Measurements from ENCODE around the gene LINGO4. TPM values are rescaled to one million over a fixed set of nuclear protein-coding genes. Genes with fewer than 3 reads are reported as not detected.

The LINGO4 gene
- total RNA-seq, 1 experiment from 2014 or later: not detected

DNA sequence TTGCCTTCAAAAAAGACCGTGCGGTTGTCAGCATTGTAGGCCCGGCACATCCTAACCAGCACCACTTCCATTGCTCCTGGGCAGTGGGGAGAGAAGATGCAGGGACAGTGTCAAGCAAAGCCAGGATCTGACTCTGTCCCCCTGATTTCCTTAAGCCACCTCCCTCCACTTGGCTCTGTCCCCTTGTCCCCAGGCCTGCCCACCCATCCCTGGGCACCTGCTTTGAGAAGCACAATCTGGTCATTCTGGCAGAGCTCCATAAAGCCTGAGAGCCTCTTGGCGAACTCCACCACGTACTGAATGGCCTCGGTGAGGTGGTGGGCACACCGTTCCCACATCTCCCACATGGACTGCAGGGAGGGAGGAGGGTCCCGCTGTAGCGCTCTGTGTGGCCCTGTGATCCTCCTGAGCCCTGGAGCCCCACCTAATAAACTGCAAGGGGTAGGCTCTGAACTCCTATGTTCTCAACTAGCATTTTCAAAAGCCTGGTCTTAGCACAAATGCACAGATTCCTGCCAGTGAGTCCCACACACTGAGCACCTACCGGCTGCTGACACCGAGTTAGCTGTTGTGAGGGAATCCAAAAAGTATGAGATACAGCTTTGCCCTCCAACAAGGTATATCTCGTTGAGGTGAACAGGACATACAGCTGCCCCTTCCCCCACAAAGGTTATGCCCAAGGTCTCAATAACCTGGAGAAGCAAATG lies 8.2 kb upstream of the LINGO4 start (continued):
- TF ChIP-seq, protein P1, sequence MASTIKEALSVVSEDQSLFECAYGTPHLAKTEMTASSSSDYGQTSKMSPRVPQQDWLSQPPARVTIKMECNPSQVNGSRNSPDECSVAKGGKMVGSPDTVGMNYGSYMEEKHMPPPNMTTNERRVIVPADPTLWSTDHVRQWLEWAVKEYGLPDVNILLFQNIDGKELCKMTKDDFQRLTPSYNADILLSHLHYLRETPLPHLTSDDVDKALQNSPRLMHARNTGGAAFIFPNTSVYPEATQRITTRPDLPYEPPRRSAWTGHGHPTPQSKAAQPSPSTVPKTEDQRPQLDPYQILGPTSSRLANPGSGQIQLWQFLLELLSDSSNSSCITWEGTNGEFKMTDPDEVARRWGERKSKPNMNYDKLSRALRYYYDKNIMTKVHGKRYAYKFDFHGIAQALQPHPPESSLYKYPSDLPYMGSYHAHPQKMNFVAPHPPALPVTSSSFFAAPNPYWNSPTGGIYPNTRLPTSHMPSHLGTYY (CRISPR knock-in tag; IDR thresholded peaks at IDR 0.05): no peak

DNA sequence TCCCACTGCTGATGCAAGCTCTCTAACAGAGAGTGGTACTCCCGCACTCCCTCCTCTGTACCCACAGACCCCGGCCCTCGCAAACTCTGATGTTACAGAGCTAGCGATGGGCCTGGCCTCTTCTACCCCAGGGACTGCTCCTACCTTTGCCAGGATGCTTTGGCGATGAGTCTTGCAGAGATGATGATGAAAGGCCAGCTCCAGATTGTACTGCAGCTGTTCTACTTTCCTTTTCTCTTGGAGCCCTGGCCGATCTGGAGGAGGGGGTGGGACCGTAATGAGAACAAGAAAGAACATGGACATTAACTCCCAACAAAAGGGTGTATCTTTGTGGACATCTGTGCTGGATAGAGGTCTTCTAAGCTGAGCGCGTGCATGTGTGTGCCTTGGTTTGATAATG lies 6.0 kb upstream of the LINGO4 start:
- Mint-ChIP-seq H3K4me1 (peaks cover 14% of the 10 kb centered on the region), H3K27me3 (ENCODE audit: low read depth) (no peaks in the 10 kb centered on the region; the same call in 1 of the 2 replicates), H3K4me3 (no peak overlapping the region), H3K36me3 (no peaks in the 10 kb centered on the region), H3K27ac (no peak overlapping the region), H3K9me3 (no peaks in the 10 kb centered on the region)
- TF ChIP-seq, protein P2, sequence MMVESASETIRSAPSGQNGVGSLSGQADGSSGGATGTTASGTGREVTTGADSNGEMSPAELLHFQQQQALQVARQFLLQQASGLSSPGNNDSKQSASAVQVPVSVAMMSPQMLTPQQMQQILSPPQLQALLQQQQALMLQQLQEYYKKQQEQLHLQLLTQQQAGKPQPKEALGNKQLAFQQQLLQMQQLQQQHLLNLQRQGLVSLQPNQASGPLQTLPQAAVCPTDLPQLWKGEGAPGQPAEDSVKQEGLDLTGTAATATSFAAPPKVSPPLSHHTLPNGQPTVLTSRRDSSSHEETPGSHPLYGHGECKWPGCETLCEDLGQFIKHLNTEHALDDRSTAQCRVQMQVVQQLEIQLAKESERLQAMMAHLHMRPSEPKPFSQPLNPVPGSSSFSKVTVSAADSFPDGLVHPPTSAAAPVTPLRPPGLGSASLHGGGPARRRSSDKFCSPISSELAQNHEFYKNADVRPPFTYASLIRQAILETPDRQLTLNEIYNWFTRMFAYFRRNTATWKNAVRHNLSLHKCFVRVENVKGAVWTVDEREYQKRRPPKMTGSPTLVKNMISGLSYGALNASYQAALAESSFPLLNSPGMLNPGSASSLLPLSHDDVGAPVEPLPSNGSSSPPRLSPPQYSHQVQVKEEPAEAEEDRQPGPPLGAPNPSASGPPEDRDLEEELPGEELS (CRISPR knock-in tag; IDR thresholded peaks at IDR 0.05): no peak
- TF ChIP-seq, protein P3, sequence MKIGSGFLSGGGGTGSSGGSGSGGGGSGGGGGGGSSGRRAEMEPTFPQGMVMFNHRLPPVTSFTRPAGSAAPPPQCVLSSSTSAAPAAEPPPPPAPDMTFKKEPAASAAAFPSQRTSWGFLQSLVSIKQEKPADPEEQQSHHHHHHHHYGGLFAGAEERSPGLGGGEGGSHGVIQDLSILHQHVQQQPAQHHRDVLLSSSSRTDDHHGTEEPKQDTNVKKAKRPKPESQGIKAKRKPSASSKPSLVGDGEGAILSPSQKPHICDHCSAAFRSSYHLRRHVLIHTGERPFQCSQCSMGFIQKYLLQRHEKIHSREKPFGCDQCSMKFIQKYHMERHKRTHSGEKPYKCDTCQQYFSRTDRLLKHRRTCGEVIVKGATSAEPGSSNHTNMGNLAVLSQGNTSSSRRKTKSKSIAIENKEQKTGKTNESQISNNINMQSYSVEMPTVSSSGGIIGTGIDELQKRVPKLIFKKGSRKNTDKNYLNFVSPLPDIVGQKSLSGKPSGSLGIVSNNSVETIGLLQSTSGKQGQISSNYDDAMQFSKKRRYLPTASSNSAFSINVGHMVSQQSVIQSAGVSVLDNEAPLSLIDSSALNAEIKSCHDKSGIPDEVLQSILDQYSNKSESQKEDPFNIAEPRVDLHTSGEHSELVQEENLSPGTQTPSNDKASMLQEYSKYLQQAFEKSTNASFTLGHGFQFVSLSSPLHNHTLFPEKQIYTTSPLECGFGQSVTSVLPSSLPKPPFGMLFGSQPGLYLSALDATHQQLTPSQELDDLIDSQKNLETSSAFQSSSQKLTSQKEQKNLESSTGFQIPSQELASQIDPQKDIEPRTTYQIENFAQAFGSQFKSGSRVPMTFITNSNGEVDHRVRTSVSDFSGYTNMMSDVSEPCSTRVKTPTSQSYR (CRISPR knock-in tag; IDR thresholded peaks at IDR 0.05): no peak
- TF ChIP-seq JUN (CRISPR knock-in tag; IDR thresholded peaks at IDR 0.05) (no peak), ZNF671 (CRISPR knock-in tag; IDR thresholded peaks at IDR 0.05) (no peak), KAT7 (CRISPR knock-in tag; IDR thresholded peaks at IDR 0.05; ENCODE audit: borderline replicate concordance) (no peak)
- TF ChIP-seq, protein P4, sequence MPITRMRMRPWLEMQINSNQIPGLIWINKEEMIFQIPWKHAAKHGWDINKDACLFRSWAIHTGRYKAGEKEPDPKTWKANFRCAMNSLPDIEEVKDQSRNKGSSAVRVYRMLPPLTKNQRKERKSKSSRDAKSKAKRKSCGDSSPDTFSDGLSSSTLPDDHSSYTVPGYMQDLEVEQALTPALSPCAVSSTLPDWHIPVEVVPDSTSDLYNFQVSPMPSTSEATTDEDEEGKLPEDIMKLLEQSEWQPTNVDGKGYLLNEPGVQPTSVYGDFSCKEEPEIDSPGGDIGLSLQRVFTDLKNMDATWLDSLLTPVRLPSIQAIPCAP (CRISPR knock-in tag; IDR thresholded peaks at IDR 0.05): no peak
- DNase-seq (ENCODE audit: low spot score) (no peak), ATAC-seq (no peak)
- ChIA-PET CTCF (interaction anchor here (0.9 to 1.1 kb wide), 3 partner anchors 10 to 191 kb away, joined by 3 to 4 read pairs (median 4); no protein-coding TSS in a partner anchor), POLR2A (no interaction called here)

DNA sequence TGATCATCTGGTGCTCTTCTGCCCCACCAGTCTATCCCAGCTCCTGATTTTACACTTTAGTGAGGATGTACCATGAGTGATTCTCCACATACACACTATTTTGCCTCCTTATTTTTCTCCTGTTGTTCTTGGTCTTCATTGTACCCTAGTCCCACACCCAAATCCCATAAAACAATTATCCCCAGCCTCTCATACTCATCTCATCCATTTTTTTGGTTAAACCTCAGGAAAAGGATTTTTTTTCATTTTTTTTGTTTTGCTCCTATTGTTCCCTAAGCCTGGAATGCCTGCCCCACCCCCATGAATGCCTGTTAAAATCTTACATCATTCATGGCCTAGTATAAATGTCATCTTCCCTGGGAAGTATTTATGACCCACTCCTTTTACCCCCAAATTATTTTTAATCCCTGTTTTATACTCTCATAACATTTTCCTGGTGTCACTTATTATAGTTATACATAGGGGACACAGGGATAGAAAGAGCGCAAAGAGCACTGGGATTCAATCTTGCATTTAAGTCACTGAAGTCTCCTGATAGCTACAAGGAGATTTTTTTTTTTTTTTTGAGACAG lies 4.9 kb upstream of the LINGO4 start:
- no peaks in the 10 kb centered on the region for H3K9me3 Mint-ChIP-seq

More for the DNA sequence above, 4.9 kb upstream of the LINGO4 start:
- no peaks in the 10 kb centered on the region; the same call in 1 of the 2 replicates for H3K27me3 Mint-ChIP-seq (ENCODE audit: low read depth)
- TF ChIP-seq TP53 (CRISPR knock-in tag; IDR thresholded peaks at IDR 0.05) (no peak), ZNF671 (CRISPR knock-in tag; IDR thresholded peaks at IDR 0.05) (no peak), ETV6 (CRISPR knock-in tag; IDR thresholded peaks at IDR 0.05) (no peak), RORB (CRISPR knock-in tag; IDR thresholded peaks at IDR 0.05) (no peak), FOXJ3 (CRISPR knock-in tag; IDR thresholded peaks at IDR 0.05; ENCODE audit: borderline replicate concordance) (no peak), ZNF138 (CRISPR knock-in tag; conservative IDR thresholded peaks at IDR 0.05) (no peak), NFATC4 (CRISPR knock-in tag; IDR thresholded peaks at IDR 0.05) (no peak), JAZF1 (CRISPR knock-in tag; IDR thresholded peaks at IDR 0.05) (no peak), SP1 (CRISPR knock-in tag; conservative IDR thresholded peaks at IDR 0.05) (no peak)
- TF ChIP-seq, protein P5, sequence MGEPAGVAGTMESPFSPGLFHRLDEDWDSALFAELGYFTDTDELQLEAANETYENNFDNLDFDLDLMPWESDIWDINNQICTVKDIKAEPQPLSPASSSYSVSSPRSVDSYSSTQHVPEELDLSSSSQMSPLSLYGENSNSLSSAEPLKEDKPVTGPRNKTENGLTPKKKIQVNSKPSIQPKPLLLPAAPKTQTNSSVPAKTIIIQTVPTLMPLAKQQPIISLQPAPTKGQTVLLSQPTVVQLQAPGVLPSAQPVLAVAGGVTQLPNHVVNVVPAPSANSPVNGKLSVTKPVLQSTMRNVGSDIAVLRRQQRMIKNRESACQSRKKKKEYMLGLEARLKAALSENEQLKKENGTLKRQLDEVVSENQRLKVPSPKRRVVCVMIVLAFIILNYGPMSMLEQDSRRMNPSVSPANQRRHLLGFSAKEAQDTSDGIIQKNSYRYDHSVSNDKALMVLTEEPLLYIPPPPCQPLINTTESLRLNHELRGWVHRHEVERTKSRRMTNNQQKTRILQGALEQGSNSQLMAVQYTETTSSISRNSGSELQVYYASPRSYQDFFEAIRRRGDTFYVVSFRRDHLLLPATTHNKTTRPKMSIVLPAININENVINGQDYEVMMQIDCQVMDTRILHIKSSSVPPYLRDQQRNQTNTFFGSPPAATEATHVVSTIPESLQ (CRISPR knock-in tag; IDR thresholded peaks at IDR 0.05): no peak
- TF ChIP-seq, protein P3 (CRISPR knock-in tag; IDR thresholded peaks at IDR 0.05): no peak
- H3K27ac Mint-ChIP-seq: peak overlapping the region; percentile 55
- ChIA-PET POLR2A (no interaction called here), CTCF (interaction anchor here (1.1 kb wide), 2 partner anchors 9 to 93 kb away, joined by 3 to 4 read pairs; partner anchors contain the start of gene CELF3)
- H3K4me1 Mint-ChIP-seq: peaks cover 14% of the 10 kb centered on the region
- H3K4me3 Mint-ChIP-seq: no peak overlapping the region
- no peaks in the 10 kb centered on the region for H3K36me3 Mint-ChIP-seq
- DNase-seq (ENCODE audit: low spot score) (no peak), ATAC-seq (no peak)
